HepG2 (cell line): ENCODE results near the gene SSC5D.

Experiments used
- PAX8 ChIP-seq: sonication (generic); formaldehyde crosslinking; IDR thresholded peaks from 2 replicates; pipeline ENCODE4 v1.8.0; 2022; ENCODE audit warnings: mild to moderate bottlenecking, missing genetic modification reagents, borderline replicate concordance
- REPIN1 ChIP-seq: sonication (generic); formaldehyde crosslinking; IDR thresholded peaks from 2 replicates; pipeline ENCODE4 v1.8.0; 2022; ENCODE audit warnings: missing genetic modification reagents, low read depth, mild to moderate bottlenecking, borderline replicate concordance
- SIN3B ChIP-seq: fragments of 150-350 bp; IDR thresholded peaks from 2 replicates; pipeline ENCODE4 v1.6.1; 2014; ENCODE audit warnings: low read length

- TF ChIP-seq SIN3B (no peak), REPIN1 (no peak), PAX8 (no peak)
These were observed 49.5 kb downstream of the SSC5D start for GRCh38 chr19:55537741-55538111.
